Activated T-cell treated with anti-CD3 and anti-CD28 coated beads, Interleukin-2, amount 50 U/mL, for 4 hours (primary cell): ENCODE results near the gene LARGE1. TPM values are rescaled to one million over a fixed set of nuclear protein-coding genes. Genes with fewer than 3 reads are reported as not detected.

Experiments
- ATAC-seq, 2 donors: fragments of 200-7000 bp; cut with Tn5 transposase; one replicate each; pipeline ENCODE4 v1.10.0; 2021
- DNase-seq: peaks from one replicate; pipeline ENCODE4 v3.0.0-alpha.2; 2020
- H3K27me3 Mint-ChIP-seq: one replicate; pipeline ENCODE4 v1.8.0; 2021; ENCODE audit warnings: low read depth, mixed read lengths
- H3K36me3 Mint-ChIP-seq: one replicate; pipeline ENCODE4 v1.8.0; 2022; ENCODE audit warnings: mixed read lengths; ENCODE audit not compliant: insufficient read depth
- H3K4me1 Mint-ChIP-seq: one replicate; pipeline ENCODE4 v1.8.0; 2021; ENCODE audit warnings: low read depth, mixed read lengths
- H3K4me3 Mint-ChIP-seq: one replicate; pipeline ENCODE4 v1.8.0; 2021; ENCODE audit warnings: mild to moderate bottlenecking, moderate library complexity, mixed read lengths
- H3K9me3 Mint-ChIP-seq: one replicate; pipeline ENCODE4 v1.8.0; 2021; ENCODE audit warnings: mixed read lengths
- total RNA-seq, 3 donors: library from RNA; stranded (reverse); gene quantifications; one replicate each; pipeline ENCODE4 v1.2.1, GENCODE V29; 2021

Gene LARGE1
- total RNA-seq, 3 donors from 2014 or later = 0.73 to 2.2 (median 1.0) TPM

- DNase-seq (no peak), ATAC-seq (no peak)
- no peak overlapping the region for H3K4me3 Mint-ChIP-seq
- no peaks in the 10 kb centered on the region for H3K9me3 Mint-ChIP-seq
- H3K4me1 Mint-ChIP-seq = no peaks in the 10 kb centered on the region
- H3K36me3 Mint-ChIP-seq = no peaks in the 10 kb centered on the region
- no peaks in the 10 kb centered on the region for H3K27me3 Mint-ChIP-seq
Measured at GRCh38 chr22:33427461-33427860, 492.8 kb downstream of the LARGE1 start.

DNA sequence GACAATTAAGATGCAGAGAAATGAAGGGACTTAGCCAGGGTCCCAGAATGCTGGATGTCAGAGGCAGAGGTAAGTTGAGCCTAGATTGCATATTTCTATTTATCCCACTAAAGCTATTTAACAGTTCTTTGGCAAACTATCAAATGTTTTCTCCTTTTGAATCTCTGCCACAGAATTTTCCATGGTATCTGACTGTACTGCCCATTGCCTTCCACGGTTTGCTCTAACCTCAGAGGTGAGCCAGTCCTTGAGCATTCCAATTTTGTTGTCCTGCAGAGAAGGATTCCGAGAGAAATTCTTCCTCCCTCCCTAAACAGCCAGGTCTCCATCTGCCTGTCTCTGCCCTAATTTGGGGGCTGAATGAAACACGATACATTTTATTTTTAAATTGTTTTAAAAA lies 493.8 kb downstream of the LARGE1 start:
- H3K9me3 Mint-ChIP-seq = no peaks in the 10 kb centered on the region
- no peak for DNase-seq
- no peaks in the 10 kb centered on the region for H3K36me3 Mint-ChIP-seq
- ATAC-seq = no peak
- H3K4me1 Mint-ChIP-seq = no peaks in the 10 kb centered on the region
- H3K27me3 Mint-ChIP-seq = no peaks in the 10 kb centered on the region
- no peak overlapping the region for H3K4me3 Mint-ChIP-seq

- H3K36me3 Mint-ChIP-seq = no peaks in the 10 kb centered on the region
- no peak for ATAC-seq
Measured at GRCh38 chr22:33421859-33422258, 498.4 kb downstream of the LARGE1 start.

DNA sequence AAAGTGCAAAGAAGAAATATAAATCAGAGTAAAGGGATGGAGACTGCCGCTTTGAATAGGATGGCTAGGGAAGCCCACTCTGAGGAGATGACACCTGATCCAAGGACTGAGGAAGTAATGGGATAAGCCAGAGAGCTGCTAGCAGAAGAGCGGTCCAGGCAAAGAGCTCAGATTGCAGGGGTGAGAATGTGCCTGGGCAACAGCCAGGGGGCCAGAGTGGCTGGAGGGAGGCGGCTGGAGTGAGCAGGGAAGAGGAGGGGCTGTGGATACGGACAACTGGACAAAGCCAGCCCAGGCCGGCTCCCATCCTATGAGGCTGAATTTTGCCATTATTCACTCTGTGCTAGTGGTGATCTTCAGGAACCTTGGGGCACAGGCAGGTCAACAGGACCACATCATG lies 501.8 kb downstream of the LARGE1 start:
- Mint-ChIP-seq H3K9me3 (peaks cover 7% of the 10 kb centered on the region), H3K4me1 (no peaks in the 10 kb centered on the region), H3K27me3 (no peaks in the 10 kb centered on the region), H3K4me3 (no peak overlapping the region), H3K36me3 (no peaks in the 10 kb centered on the region)
- no peak for DNase-seq
- no peak for ATAC-seq

More at GRCh38 chr22:33421859-33422258, 498.4 kb downstream of the LARGE1 start:
- Mint-ChIP-seq H3K4me1 (no peaks in the 10 kb centered on the region), H3K27me3 (no peaks in the 10 kb centered on the region), H3K4me3 (no peak overlapping the region), H3K9me3 (no peaks in the 10 kb centered on the region)
- no peak for DNase-seq

GRCh38 chr22:33415401-33415800 lies 504.9 kb downstream of the LARGE1 start:
- Mint-ChIP-seq H3K4me3 (no peak overlapping the region), H3K4me1 (no peaks in the 10 kb centered on the region), H3K9me3 (peaks cover 7% of the 10 kb centered on the region), H3K27me3 (no peaks in the 10 kb centered on the region), H3K36me3 (no peaks in the 10 kb centered on the region)
- no peak for ATAC-seq
- DNase-seq = no peak

DNA sequence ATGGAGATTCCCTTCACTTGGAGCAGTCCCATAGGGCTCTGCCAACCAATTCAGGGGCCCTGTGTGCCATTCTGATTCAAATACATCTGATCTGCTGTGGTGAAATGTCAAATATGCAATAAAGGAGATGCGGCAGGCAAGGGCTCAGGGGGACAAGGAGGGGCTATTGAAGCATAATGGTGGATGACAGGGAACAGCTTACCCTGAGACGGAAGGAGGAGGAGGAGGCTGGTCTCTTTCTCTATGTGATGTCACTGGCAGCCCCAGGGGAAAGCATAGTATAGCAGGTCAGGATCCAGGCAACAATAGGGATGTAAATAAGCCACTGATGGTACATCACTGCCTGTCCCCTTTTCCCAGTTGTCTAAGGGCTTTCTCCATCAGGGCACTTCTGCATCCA lies 511.2 kb downstream of the LARGE1 start:
- Mint-ChIP-seq H3K36me3 (no peaks in the 10 kb centered on the region), H3K27me3 (no peaks in the 10 kb centered on the region), H3K4me3 (no peak overlapping the region), H3K9me3 (no peaks in the 10 kb centered on the region), H3K4me1 (no peaks in the 10 kb centered on the region)
- DNase-seq (no peak), ATAC-seq (no peak)

- no peaks in the 10 kb centered on the region for H3K9me3 Mint-ChIP-seq
- H3K36me3 Mint-ChIP-seq = no peaks in the 10 kb centered on the region
- H3K27me3 Mint-ChIP-seq = no peaks in the 10 kb centered on the region
- H3K4me3 Mint-ChIP-seq = no peak overlapping the region
- DNase-seq = no peak
- H3K4me1 Mint-ChIP-seq = no peaks in the 10 kb centered on the region
- ATAC-seq = no peak
Measured at GRCh38 chr22:33405194-33405593, 515.1 kb downstream of the LARGE1 start.

DNA sequence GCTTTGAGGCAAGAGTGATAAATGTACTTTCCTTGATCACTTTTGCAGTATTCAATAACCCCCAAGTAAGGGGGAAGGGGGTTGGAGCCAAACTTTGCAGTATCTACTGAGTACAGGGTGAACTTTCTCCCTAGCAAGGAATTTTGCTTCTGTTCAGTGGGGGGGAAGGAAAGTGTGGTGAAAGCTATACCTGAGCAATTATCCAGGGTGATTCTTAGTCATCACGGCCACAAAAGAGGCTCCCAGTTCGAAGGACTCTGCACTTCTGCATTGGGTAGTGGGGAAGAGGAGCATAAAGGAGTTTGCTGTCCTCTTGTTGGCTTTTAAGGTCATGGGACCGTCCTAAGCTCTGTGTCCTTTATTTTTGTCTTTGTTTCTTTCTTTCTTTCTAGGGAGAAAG lies 515.6 kb downstream of the LARGE1 start:
- no peaks in the 10 kb centered on the region for H3K4me1 Mint-ChIP-seq
- H3K27me3 Mint-ChIP-seq = no peaks in the 10 kb centered on the region
- ATAC-seq (no peak), DNase-seq (no peak)
- H3K36me3 Mint-ChIP-seq = no peaks in the 10 kb centered on the region
- peaks cover 3% of the 10 kb centered on the region for H3K9me3 Mint-ChIP-seq
- no peak overlapping the region for H3K4me3 Mint-ChIP-seq

DNA sequence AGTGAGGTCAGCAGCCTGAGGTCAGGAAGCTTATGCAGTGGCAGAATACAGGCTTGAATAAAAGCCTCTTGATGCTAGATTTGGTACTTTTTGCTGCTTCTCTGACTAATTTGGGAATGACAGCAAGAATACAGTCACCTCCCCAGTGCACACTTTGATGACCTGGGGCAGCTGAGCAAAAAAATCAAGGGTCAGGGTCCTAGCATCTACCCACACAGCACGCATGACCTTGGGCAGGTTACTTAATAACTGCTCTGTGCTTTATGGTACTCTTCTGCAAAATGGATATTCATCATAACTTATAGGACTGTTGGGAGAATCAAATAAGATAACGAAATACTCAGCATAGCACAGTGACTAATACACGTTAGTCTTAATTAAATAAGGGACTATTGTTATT lies 518.0 kb downstream of the LARGE1 start:
- no peaks in the 10 kb centered on the region for H3K27me3 Mint-ChIP-seq
- H3K4me3 Mint-ChIP-seq = no peak overlapping the region
- peaks cover 4% of the 10 kb centered on the region for H3K9me3 Mint-ChIP-seq
- no peak for DNase-seq
- H3K36me3 Mint-ChIP-seq = no peaks in the 10 kb centered on the region
- no peaks in the 10 kb centered on the region for H3K4me1 Mint-ChIP-seq
- no peak for ATAC-seq

- Mint-ChIP-seq H3K4me3 (no peak overlapping the region), H3K36me3 (no peaks in the 10 kb centered on the region), H3K9me3 (peaks cover 4% of the 10 kb centered on the region), H3K27me3 (no peaks in the 10 kb centered on the region), H3K4me1 (no peaks in the 10 kb centered on the region)
- DNase-seq (no peak), ATAC-seq (no peak)
Measured at GRCh38 chr22:33401291-33401690, 519.0 kb downstream of the LARGE1 start.

GRCh38 chr22:33400891-33401290 lies 519.4 kb downstream of the LARGE1 start:
- no peaks in the 10 kb centered on the region for H3K27me3 Mint-ChIP-seq
- H3K4me3 Mint-ChIP-seq = no peak overlapping the region
- no peak for DNase-seq
- ATAC-seq = no peak
- H3K4me1 Mint-ChIP-seq = no peaks in the 10 kb centered on the region
- peaks cover 4% of the 10 kb centered on the region for H3K9me3 Mint-ChIP-seq
- H3K36me3 Mint-ChIP-seq = no peaks in the 10 kb centered on the region

DNA sequence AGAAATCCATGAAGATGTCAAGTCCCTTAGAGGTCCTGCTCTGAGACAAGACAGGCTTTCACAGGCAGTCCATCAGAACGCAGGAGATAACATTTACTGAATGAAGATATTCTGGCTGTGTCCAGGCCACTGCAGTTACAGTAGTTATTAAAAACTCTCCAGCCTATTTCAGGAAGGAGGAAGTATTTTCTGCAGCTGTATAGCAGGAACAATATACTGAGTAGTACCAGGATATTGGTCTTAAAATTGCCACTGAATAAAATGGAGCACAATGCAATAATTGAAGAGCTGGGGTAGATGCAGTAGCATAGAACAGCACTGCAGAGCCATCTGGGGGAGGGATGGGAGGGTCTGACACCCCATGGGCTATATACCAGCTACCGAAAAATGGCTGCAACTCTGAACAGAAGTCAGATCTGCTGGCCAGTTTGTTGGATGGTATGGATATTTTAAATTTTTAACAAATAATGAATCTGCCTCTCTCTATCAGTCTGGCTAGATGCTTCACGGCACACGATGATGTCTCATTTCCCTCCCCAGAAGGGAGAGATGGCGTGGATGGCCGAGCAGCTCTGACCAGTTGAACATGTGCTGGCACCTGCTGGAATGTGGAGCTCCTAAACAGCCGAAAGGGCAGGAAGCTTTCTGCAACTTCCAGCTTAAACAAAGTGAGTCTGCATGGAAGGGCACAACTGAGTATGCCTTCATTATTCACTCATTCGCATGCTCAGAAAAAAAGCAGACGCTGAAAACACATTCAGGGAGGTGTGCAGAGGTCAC lies 520.0 kb downstream of the LARGE1 start:
- Mint-ChIP-seq H3K4me1 (no peaks in the 10 kb centered on the region), H3K9me3 (peaks cover 4% of the 10 kb centered on the region), H3K27me3 (no peaks in the 10 kb centered on the region), H3K4me3 (no peak overlapping the region), H3K36me3 (no peaks in the 10 kb centered on the region)
- ATAC-seq (no peak), DNase-seq (no peak)

DNA sequence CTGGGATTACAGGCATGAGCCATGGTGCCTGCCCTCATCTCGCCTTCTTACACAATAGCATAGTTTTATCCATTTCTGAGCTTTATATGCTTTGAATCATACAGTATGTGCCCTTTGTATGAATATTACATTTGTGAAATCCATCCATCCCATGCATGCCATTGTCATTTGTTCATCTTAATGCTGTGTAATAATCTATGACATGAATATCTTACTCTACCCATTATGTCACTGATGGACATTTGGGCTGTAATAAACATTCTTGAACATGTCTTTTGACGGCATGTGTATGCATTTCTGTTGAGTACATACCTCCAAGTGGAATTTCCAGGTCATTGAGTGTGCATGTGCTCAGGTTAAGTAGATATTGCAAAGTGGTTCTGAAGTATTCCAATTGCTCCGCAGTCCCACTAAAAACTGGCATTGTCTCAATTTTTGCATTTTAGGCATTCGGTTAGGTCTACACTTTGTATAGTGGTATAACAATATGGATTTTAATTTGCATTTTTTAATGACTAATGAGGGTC lies 522.8 kb downstream of the LARGE1 start:
- Mint-ChIP-seq H3K4me1 (no peaks in the 10 kb centered on the region), H3K9me3 (peaks cover 4% of the 10 kb centered on the region), H3K4me3 (no peak overlapping the region), H3K27me3 (no peaks in the 10 kb centered on the region), H3K36me3 (no peaks in the 10 kb centered on the region)
- DNase-seq (no peak), ATAC-seq (no peak)

- no peak for ATAC-seq
- Mint-ChIP-seq H3K4me1 (no peaks in the 10 kb centered on the region), H3K36me3 (no peaks in the 10 kb centered on the region), H3K27me3 (no peaks in the 10 kb centered on the region), H3K4me3 (no peak overlapping the region), H3K9me3 (no peaks in the 10 kb centered on the region)
- no peak for DNase-seq
Measured at GRCh38 chr22:33393432-33393831, 526.8 kb downstream of the LARGE1 start.

DNA sequence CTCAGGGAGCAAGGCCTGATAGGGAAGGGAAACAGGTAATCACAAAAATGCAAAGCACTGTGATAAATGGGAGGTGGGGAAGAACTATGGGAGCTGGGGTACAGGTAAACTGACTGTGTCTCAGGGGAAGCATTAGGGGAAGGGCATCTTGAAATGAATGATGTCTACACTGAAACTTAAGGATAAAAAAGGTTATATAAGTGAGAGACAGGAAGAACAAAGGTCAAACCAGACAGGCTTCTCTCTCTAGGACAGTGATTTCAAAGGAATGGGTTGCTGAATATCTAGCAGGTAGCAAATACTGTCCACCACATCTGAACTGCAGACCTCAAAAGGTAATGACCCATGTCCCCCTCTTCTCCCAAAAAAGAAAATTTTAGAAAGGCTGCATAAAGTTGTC lies 529.0 kb downstream of the LARGE1 start:
- Mint-ChIP-seq H3K9me3 (no peaks in the 10 kb centered on the region), H3K4me3 (no peak overlapping the region), H3K4me1 (no peaks in the 10 kb centered on the region), H3K36me3 (no peaks in the 10 kb centered on the region), H3K27me3 (no peaks in the 10 kb centered on the region)
- DNase-seq (no peak), ATAC-seq (no peak)
